ENCODE data around the gene EMP2.
"Not testable (repeated sequence)": the region's sequence is repeated elsewhere in the genome, so short reads cannot be mapped to it uniquely, and the experiment has no call there.

Gene EMP2

DNA sequence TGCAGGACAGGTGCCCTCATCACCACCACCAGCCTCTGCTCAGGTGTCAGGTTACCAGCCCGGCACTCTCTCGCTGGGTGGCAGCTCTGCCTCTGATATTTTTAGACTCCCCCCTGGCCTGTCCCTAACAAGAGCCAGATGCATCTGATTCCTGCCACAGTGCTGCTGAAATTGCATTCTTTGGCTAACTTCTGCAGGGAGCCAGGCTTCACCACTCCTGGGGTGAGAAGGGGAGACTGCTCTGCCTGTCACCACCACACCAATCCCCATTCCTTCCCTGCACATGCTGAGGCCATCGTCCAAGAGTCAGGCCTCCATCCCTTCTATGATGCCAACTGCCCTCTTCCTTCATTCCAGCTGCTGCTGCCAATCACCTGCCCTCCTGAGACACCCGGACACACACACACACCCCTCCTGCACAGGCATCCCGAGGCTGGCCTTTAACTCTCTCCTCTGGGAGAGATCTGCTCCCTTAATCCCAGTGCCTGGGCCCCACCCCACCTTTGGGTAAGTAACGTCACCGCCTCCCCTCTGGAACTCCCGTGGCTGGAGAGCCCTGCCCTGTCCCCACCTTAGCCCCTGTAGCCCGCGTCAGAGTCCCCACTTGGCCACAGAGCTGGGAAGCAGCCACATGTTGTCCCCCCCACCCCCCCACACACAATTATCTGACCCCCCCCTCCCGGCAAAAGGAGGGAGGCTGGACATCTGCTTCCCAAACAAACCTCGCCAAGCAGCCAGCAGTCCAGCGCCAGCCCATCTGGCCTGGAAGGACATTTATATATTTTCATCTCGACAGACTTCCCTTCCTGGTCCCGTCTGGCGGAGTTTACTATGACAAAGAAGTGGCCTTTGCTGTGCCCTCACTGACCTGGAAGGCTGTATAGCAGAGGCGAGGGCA lies 2.8 kb downstream of the EMP2 start:
- no peak for DNase-seq

DNA sequence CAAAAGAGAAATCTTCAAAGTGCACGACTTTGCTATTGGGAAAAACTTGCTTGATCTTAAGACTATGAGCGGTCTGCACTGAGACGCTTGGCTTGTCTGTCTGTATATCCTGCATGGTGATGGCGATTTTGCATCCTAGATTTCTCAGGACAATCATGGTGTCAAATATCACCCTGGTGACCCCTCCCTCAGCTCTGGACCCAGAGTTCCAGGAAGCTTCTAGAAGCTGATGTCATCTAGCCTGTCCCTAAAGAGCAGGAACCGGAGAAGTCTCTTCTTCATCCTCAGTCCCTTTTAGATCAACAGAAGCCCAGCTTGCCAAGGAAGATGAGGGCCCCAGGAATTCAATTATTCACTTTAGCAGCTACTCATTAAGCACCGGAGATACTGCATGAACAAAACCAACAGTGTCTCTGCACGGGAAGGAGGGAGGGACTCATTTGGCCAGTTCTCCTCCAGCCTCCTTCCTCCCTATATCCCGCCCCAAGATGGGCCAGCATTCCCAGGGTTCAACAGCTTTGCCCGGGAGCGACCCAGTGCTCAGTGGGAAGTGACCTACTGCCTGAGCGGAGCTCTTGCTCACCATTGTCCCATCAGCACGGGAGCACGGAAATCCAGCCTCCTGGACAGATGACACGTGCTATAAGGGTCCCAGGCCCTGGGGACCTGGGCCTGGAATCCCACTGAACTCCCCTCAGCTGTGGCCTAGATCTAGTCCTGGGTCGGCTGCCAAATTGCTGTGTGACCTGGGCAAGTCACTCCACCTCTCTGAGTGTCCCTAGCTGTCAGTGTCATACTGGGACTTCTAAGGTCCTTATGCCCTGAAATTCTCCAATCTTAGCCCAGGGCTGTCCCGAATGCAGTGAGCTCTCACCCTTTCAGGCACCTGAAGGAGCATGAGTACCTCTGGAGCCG lies 3.8 kb downstream of the EMP2 start:
- no peak for DNase-seq

DNA sequence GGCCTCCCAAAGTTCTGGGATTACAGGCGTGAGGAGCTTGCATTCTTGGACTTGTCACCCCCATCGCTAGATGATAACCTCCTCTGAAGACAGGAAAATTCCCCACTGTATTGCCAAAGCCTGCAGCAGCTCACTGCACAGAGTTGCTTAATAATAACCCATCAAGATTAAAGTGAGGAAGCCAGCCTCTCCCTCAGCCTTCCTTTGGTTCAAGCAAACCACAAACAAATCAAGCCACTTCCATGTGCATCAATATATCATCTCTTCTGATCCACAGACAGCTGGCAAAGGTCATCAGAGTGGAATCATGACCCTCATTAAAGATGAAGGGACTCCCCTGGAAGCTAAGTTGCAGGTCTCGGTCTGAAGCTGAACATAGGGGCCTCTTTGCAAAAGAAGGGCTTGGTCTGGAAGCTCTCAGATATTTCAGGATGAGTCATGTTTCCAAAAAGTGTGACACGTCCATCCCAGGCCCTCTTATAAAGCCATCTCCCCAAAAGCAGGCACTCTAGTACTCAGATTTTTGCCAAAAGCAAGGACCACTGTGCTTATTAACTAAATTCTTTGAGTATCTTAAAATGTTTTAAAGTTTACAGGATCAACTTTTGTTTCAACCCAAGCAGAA lies 4.8 kb downstream of the EMP2 start:
- DNase-seq: peak; percentile 92

DNA sequence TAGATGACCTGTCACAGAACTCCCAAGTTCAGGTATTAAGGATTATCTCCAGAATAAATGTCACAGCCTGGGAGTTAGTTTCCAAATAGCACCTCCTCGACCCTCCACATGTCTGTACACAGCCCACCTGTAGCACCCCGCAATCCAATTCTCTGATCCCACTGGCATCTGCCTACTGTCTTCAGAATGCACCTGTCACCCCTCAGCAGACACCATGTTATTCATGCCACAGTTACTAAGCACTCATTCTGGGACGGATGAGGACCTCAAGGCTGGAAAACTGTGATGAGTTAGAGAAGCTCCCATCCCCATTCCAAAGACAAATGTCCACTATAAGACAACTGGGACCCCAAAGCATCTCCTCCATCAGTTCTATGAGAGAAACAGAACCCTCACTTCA lies 7.8 kb downstream of the EMP2 start:
- DNase-seq: no peak

DNA sequence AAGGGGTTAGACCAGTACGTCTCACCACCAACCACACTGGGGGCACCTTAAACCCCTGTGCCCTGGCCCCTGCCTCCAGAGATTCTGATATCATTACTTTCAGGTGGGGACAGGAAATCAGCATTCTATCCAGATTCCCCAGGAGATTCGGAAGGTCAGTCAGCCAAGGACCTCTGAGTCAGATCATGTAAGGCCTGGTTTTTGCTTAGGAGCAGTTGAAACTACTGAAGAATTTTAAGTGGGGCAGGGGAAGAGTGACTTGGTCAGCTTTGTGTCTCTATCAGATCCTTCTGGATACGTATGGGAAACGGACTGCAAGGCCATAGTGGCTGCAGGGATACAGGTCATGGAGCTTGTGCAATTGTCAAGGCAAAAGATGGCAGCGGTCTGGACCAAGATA lies 9.0 kb downstream of the EMP2 start:
- DNase-seq: no peak

DNA sequence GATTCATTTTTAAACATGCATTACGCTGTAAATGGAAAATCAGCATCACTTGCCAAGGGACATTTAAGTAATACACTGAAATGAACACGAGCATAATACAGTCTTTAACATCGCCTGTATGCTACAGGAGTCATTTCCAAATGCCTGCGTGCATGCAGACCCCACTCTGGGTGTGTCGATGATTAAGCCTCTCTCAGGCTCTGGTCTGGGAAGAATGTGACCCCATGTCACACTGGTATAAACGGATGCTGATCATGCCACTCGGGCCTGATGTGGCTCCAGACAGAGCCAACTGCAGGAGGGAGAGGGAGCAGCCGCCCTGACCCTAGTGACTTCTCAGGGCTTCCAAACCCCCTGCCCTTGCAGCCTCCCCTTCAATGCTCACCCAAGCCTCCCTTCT lies 10.8 kb downstream of the EMP2 start:
- no peak for DNase-seq

DNA sequence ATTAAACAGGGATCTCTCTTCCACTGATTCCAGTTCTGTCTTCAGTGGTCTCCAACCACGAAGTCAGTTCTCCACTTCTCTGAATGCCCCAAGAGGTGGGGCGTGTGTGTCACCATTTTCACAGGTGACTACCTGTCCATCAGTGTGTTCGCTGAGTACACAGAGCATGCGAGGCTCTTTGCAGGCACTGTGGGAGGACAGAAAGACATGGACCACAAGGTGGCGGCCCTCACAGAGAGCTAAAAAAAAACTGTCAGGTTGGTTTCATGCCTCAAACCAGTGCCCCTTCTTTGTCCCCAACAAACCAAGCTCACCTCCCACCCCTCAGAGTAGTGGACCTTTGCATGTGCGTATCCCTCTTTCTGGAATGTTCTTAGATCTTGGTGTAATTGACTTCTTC lies 13.8 kb downstream of the EMP2 start:
- DNase-seq: no peak

DNA sequence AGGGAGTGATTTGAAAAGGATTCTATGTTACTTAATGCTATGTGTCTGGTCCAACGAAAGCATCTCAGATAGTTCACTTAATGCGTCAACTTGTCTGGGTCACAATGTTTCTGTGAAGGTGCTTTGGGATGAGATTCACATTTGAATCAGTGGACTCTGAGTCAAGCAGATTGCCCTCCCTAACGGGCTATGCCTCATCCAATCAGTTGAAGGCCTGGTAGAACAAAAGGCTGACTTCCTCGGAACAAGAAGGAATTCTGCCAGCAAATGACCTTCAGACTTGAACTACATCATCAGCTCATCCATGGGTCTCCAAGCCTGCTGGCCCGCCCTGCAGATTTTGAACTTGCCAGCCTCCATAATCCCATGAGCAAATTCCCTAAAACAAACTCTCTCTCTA lies 15.2 kb downstream of the EMP2 start:
- DNase-seq: no peak

DNA sequence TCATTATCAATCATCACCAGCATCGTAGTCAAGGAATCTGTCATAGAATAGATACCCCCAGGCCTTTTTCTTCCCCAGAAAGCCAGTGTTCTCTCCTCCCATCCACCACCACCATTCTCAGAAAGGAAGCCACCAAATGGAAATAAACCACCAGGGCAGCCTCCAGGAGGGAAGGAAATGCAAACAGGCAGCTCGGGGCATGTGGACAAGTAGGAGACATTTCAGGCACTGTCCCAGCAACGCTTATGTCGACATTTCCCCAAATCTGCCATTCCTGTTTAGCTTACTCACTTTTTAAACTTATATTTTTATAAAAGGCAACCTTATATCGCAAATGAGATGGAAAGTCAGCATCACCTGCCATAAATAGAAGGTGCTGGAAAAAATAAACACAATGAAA lies 15.8 kb downstream of the EMP2 start:
- DNase-seq: peak; percentile 46

DNA sequence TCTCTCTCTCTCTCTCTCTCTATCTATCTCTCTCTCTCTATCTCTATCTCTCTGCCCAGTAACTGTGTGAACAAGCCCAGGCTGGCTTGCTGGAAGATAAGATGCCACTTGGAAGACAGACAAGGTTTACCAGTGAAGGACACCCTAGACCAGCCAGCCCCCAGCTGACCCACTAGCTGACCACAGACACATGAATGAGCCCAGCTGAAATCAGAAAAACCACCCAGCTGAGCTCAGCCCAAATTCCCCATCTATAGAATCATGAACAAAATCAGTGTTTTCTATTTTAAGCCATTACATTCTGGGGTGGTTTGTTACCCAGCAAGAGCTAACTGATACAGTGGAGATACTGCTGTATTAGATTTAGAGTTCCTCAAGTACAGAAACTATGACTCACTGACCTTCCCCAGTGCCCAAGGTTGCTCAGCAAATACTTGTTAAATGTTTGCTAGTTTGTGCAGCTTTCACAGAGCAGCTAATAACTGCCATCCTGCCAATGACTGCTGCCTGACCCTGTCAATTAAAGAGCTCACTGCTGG lies 18.0 kb downstream of the EMP2 start:
- DNase-seq: peak; percentile 11

DNA sequence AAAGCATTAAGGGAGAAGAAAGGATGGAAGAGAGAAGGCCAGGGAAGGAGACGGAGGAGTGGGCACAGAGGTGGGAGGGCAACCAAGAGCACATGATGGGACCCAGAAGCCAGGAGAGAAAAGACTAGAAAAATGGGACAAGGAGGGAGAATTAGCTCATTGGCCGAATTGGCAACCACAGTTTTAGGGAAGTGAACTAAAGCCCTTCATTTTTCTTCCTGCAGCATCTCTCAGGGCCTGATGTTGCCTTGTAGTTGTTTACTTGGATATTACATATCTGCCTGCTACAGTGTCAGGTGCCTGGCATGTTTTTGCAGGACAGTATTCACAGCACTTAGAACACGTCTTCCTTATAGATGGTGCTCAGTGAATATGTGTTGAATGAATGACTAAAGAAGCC lies 19.0 kb downstream of the EMP2 start:
- DNase-seq: peak; percentile 58

DNA sequence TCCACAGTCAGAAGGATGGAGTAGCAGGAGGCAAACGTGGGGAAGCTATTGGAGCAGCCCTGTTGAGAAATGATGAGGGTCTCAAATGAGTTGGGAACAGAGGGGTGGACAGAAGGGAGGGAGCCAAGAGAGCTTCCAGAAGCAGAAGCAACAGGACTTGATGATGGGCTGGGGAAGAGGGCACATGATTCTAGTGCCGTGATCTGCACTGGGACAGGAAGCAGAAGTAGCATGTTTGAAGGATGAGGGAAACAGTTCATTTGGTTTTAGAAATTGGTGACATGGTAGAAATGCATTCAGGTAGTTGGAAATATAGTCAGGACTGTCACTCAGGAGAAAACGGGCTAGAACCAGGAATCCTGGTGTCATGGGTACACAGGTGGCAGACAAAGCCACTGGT lies 19.4 kb downstream of the EMP2 start:
- peak; percentile 21 for DNase-seq

DNA sequence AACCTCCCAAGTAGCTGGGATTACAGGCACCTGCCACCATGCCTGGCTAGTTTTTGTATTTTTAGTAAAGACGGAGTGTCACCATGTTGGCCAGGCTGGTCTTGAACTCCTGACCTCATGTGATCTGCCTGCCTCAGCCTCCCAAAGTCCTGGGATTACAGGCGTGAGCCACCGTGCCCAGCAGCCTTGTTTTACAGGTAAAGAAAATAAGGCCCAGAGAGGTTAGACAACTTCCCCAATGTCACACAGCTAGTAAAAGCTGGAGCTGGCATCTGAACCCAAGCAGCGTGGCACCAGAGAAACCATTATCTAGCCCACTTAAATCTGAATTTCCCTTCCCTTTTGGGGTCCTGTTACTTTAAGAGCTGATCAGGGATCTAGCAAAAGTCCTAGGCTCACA lies 20.6 kb downstream of the EMP2 start:
- not testable (repeated sequence) for DNase-seq

DNA sequence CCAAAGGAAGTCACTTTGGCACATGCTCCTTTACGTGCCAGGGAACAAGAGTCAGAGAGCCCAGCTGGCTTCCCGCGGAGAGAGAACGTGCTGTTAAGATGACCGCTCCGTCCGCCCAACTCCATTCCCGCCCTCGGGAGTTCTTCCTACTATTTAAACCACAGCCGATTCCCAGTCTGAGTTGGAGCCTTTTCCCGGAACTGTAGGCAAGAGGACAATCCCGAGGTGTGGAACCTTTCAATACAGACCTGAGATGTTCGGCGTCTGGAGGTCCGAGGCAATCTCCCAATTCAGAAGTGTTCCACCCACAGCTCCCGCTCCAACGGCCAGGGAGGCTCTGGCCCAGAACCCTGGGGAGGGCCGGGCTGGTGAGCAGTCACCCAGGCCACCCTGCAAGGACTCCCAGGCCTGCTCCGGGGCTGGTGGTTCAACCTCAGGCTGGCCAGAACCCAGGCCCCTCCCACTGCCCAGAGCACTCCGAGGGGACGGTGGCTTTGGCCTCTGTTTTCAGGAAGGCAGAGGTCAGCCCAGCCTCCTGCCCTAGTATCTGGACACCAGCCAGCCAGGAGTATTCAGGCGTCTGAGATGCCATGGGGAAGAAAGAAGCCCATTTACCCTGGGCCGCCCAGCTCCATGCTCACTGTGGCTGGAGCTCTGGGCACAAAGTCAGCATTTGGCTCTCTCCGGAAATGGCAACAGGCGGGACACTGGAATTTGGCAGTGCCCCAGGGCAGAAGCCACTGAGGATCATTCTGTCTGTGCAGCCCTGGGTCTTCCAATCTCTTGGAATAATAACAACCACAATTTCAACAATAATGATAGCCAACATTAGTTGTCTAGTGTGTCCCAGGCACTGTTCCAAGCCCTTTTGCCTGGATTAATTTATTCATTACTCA lies 21.4 kb downstream of the EMP2 start:
- DNase-seq: no peak

DNA sequence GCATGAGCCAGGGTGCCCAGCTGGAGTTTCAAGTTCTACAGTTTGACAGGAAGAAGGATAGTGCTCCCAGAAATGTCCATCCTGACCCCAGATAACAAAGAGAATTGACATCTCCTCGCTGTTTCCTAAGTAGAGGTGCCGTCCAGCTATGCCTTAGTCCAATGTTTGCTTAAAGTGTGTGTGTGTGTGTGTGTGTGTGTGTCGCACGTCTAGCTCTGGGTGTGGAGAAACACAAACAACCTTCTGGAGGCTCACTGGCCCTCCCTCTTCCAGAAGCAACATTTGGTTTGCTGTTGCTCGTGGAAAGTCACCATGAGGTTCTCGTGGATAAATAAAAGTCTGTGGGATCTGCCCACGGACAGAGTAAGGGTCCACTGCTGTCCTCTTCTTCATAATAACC lies 22.1 kb downstream of the EMP2 start:
- no peak for DNase-seq

DNA sequence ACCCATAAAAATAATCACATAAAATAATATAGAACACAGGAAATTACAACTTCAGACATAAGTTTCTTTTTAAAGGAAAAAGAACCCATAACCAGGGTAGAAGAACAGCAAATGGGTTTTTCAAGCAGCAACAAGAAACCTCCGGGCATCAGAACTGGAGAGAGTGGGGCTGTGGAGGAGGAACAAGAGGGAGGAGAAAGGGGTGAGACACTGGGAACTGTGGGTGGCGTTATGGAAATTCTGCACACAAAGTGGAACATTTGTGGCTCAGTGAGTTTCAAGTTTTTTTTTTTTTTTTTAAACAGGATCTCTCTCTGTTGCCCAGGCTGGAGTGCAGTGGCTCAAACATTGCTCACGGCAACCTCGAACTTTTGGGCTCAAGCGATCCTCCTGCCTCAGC lies 22.6 kb downstream of the EMP2 start:
- DNase-seq: no peak

DNA sequence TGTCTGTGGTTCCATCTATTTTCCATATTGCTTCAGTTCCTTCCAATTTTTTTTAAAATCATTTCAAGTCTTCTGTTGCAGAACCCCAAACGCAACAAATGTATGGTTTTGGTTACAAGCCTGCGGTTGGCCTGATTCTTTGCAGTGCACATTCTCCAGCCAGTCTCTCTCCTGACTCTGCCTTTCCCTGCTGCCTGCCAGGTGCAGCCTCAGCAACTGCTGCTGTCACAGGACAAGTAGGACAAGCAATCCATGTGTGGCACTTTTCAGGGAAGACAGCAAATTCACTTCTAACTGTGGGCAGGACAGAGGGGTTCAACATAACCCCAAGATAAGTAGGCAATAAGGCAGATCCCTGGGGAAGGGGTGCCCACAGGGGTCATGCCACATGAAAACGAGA lies 24.2 kb downstream of the EMP2 start:
- DNase-seq: no peak

DNA sequence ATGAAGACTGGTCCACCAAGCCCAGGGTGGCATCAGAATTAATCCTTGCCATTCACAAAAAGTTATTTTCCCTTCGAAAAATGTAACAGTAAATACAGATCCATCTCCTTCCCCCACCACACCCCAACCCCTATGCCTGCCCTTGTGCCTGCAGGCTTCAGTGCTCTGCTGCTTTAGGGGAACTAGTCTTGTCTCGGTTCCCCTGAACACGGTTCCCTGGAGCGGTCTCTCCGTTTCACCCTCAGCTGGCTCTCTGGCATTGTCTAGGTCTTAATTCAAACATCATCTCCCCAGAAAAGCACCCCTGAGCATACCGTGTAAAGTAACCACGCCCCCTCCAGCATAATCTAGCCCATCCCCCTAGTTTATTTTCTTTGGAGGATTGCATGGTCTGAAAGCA lies 25.8 kb downstream of the EMP2 start:
- no peak for DNase-seq

DNA sequence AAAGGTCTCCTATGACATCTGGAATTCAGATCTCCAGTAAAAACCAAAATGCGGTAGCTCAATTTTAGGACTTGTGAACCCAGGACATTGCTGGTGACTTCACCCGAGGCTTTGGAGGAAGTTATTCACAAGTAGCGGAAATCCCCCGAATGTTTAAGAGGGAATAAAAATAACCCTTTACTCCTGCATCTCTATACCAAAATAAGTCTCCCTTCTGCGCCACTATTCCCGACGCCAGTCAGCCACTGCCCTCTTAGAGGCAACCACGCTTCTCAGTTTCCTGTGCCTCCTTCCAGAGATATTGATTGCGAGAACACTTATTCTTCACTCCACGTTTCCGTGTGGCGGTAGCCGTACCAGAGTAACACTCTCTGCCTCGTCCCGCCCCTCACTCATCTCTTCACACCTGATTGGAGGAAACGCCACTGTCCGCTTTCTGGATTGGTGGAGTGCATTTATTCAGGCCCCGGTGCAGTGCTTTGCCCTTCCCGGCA lies 27.4 kb downstream of the EMP2 start:
- DNase-seq: peak; percentile 90

DNA sequence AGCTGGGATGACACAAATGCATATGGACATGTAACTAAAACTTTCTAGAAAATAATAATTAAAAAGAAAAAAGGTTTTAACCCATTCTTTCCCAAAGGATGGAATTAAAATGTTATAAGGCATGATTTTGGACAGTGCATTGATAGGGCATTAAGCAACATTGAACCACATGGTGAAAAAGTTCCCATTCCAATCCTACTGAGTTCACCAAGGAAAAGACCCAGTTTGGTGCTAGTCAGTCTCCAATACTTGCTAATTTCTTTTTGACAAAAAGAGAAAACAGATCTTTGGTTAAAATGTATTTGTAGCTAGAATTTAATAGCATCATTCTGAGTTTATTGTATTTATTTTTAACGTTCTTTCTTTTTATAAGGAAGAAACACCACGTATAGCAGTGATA lies 28.1 kb downstream of the EMP2 start:
- no peak for DNase-seq

DNA sequence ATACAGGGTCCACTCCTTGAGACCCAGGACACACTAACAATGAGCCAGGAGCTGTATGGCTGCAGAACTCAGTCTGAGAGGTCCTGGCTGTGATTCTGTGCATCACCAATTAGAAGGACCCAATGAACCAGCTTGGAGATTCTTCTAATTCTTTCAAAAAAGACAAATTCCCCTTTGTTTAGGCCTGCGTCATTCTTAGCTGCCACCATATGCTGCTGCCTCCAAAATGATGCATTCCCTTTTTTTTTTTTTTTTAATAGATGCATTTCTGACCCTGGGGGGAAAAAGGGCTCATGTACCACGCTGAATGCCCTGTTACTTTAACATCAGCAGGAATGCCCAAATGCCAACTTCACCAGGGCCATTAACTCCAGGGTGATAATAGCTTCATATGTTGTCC lies 28.5 kb downstream of the EMP2 start:
- DNase-seq: no peak

DNA sequence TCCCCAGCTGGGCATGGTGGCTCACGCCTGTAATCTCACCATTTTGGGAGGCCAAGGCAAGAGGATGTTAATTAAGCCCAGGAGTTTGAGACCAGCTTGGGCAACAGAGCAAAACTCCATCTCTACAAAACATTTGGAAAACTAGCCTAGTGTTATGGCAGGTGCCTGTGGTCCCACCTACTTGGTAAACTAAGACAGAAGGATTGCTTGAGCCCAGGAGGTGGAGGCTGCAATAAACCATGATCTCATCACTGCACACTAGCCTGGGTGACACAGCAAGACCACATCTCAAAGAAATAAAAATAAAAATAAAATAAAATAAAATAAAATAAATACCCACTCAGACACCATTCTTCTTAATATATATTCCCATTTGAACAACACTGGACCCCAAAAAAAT lies 32.0 kb downstream of the EMP2 start:
- DNase-seq: no peak
